Measurements from ENCODE around the gene PTPN23.

PTPN23 gene

GRCh38 chr3:47407896-47408838, 27.3 kb downstream of the PTPN23 start:
- Histone ChIP-seq H3K4me1 (ENCODE audit: control insufficient read depth, insufficient read depth, low read length) (no peaks in the 10 kb centered on the region), H3K9ac (ENCODE audit: low read depth, low read length) (no peak overlapping the region), H3K27me3 (ENCODE audit: control insufficient read depth, insufficient read depth, low read length) (no peaks in the 10 kb centered on the region), H3K36me3 (ENCODE audit: control insufficient read depth, insufficient read depth, low read length) (peaks cover 58% of the 10 kb centered on the region), H3K4me3 (ENCODE audit: low read depth, low read length) (no peak overlapping the region), H3K9me3 (ENCODE audit: control insufficient read depth, insufficient read depth, low read length) (no peaks in the 10 kb centered on the region)

DNA sequence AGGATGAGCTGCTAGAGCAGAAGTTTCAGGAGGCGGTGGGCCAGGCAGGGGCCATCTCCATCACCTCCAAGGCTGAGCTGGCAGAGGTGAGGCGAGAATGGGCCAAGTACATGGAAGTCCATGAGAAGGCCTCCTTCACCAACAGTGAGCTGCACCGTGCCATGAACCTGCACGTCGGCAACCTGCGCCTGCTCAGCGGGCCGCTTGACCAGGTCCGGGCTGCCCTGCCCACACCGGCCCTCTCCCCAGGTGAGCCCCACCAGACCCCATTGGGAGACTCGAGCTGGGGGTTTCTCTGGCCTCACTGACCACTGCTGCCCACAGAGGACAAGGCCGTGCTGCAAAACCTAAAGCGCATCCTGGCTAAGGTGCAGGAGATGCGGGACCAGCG, 28.0 kb downstream of the PTPN23 start:
- Histone ChIP-seq H3K27me3 (ENCODE audit: control insufficient read depth, insufficient read depth, low read length) (no peaks in the 10 kb centered on the region), H3K4me3 (ENCODE audit: low read depth, low read length) (no peak overlapping the region), H3K9me3 (ENCODE audit: control insufficient read depth, insufficient read depth, low read length) (no peaks in the 10 kb centered on the region), H3K9ac (ENCODE audit: low read depth, low read length) (no peak overlapping the region), H3K36me3 (ENCODE audit: control insufficient read depth, insufficient read depth, low read length) (peaks cover 64% of the 10 kb centered on the region), H3K4me1 (ENCODE audit: control insufficient read depth, insufficient read depth, low read length) (no peaks in the 10 kb centered on the region)

DNA sequence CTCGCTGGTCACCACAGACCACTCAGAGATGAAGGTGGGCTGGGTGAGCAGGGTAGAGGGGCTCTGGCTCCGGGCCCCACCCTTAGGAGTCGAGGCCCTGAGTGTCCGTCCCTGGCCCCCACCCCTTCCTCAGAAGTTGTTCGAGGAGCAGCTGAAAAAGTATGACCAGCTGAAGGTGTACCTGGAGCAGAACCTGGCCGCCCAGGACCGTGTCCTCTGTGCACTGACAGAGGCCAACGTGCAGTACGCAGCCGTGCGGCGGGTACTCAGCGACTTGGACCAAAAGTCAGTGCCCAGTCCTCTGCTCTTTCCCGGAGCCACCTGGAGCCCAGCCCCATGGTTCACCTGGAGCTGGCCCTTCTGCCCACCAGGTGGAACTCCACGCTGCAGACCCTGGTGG, 28.5 kb downstream of the PTPN23 start:
- H3K4me1 ChIP-seq (ENCODE audit: control insufficient read depth, insufficient read depth, low read length) = no peaks in the 10 kb centered on the region
- H3K4me3 ChIP-seq (ENCODE audit: low read depth, low read length) = no peak overlapping the region
- peaks cover 69% of the 10 kb centered on the region for H3K36me3 ChIP-seq (ENCODE audit: control insufficient read depth, insufficient read depth, low read length)

GRCh38 chr3:47409688-47410416, 29.0 kb downstream of the PTPN23 start:
- H3K9ac ChIP-seq (ENCODE audit: low read depth, low read length) = no peak overlapping the region
- no peaks in the 10 kb centered on the region for H3K4me1 ChIP-seq (ENCODE audit: control insufficient read depth, insufficient read depth, low read length)
- H3K27me3 ChIP-seq (ENCODE audit: control insufficient read depth, insufficient read depth, low read length) = no peaks in the 10 kb centered on the region
- H3K9me3 ChIP-seq (ENCODE audit: control insufficient read depth, insufficient read depth, low read length) = no peaks in the 10 kb centered on the region
- H3K4me3 ChIP-seq (ENCODE audit: low read depth, low read length) = no peak overlapping the region
- H3K36me3 ChIP-seq (ENCODE audit: control insufficient read depth, insufficient read depth, low read length) = peaks cover 74% of the 10 kb centered on the region

More for the DNA sequence above, 28.5 kb downstream of the PTPN23 start:
- H3K9me3 ChIP-seq (ENCODE audit: control insufficient read depth, insufficient read depth, low read length) = no peaks in the 10 kb centered on the region
- no peak overlapping the region for H3K9ac ChIP-seq (ENCODE audit: low read depth, low read length)
- H3K27me3 ChIP-seq (ENCODE audit: control insufficient read depth, insufficient read depth, low read length) = no peaks in the 10 kb centered on the region

DNA sequence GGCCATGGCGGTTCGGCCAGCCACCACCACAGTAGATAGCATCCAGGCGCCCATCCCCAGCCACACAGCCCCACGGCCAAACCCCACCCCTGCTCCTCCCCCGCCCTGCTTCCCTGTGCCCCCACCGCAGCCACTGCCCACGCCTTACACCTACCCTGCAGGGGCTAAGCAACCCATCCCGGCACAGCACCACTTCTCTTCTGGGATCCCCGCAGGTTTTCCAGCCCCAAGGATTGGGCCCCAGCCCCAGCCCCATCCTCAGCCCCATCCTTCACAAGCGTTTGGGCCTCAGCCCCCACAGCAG, 29.5 kb downstream of the PTPN23 start:
- Histone ChIP-seq H3K27me3 (ENCODE audit: control insufficient read depth, insufficient read depth, low read length) (no peaks in the 10 kb centered on the region), H3K4me3 (ENCODE audit: low read depth, low read length) (no peak overlapping the region), H3K9ac (ENCODE audit: low read depth, low read length) (no peak overlapping the region), H3K9me3 (ENCODE audit: control insufficient read depth, insufficient read depth, low read length) (no peaks in the 10 kb centered on the region), H3K36me3 (ENCODE audit: control insufficient read depth, insufficient read depth, low read length) (peaks cover 80% of the 10 kb centered on the region), H3K4me1 (ENCODE audit: control insufficient read depth, insufficient read depth, low read length) (no peaks in the 10 kb centered on the region)

DNA sequence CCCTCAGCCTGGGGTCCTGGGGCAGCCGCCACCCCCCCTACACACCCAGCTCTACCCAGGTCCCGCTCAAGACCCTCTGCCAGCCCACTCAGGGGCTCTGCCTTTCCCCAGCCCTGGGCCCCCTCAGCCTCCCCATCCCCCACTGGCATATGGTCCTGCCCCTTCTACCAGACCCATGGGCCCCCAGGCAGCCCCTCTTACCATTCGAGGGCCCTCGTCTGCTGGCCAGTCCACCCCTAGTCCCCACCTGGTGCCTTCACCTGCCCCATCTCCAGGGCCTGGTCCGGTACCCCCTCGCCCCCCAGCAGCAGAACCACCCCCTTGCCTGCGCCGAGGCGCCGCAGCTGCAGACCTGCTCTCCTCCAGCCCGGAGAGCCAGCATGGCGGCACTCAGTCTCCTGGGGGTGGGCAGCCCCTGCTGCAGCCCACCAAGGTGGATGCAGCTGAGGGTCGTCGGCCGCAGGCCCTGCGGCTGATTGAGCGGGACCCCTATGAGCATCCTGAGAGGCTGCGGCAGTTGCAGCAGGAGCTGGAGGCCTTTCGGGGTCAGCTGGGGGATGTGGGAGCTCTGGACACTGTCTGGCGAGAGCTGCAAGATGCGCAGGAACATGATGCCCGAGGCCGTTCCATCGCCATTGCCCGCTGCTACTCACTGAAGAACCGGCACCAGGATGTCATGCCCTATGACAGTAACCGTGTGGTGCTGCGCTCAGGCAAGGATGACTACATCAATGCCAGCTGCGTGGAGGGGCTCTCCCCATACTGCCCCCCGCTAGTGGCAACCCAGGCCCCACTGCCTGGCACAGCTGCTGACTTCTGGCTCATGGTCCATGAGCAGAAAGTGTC, 30.2 kb downstream of the PTPN23 start:
- Histone ChIP-seq H3K27me3 (ENCODE audit: control insufficient read depth, insufficient read depth, low read length) (no peaks in the 10 kb centered on the region), H3K4me1 (ENCODE audit: control insufficient read depth, insufficient read depth, low read length) (no peaks in the 10 kb centered on the region), H3K9ac (ENCODE audit: low read depth, low read length) (no peak overlapping the region), H3K9me3 (ENCODE audit: control insufficient read depth, insufficient read depth, low read length) (no peaks in the 10 kb centered on the region), H3K4me3 (ENCODE audit: low read depth, low read length) (no peak overlapping the region), H3K36me3 (ENCODE audit: control insufficient read depth, insufficient read depth, low read length) (peaks cover 82% of the 10 kb centered on the region)

- peaks cover 79% of the 10 kb centered on the region for H3K36me3 ChIP-seq (ENCODE audit: control insufficient read depth, insufficient read depth, low read length)
- no peaks in the 10 kb centered on the region for H3K27me3 ChIP-seq (ENCODE audit: control insufficient read depth, insufficient read depth, low read length)
- no peak overlapping the region for H3K9ac ChIP-seq (ENCODE audit: low read depth, low read length)
- H3K9me3 ChIP-seq (ENCODE audit: control insufficient read depth, insufficient read depth, low read length) = no peaks in the 10 kb centered on the region
- H3K4me1 ChIP-seq (ENCODE audit: control insufficient read depth, insufficient read depth, low read length) = no peaks in the 10 kb centered on the region
- H3K4me3 ChIP-seq (ENCODE audit: low read depth, low read length) = no peak overlapping the region
Measured at GRCh38 chr3:47411696-47412452, 31.1 kb downstream of the PTPN23 start.

GRCh38 chr3:47412453-47412756, 31.6 kb downstream of the PTPN23 start:
- Histone ChIP-seq H3K9ac (ENCODE audit: low read depth, low read length) (no peak overlapping the region), H3K27me3 (ENCODE audit: control insufficient read depth, insufficient read depth, low read length) (no peaks in the 10 kb centered on the region), H3K4me1 (ENCODE audit: control insufficient read depth, insufficient read depth, low read length) (no peaks in the 10 kb centered on the region), H3K4me3 (ENCODE audit: low read depth, low read length) (no peak overlapping the region), H3K9me3 (ENCODE audit: control insufficient read depth, insufficient read depth, low read length) (no peaks in the 10 kb centered on the region), H3K36me3 (ENCODE audit: control insufficient read depth, insufficient read depth, low read length) (peaks cover 79% of the 10 kb centered on the region)

DNA sequence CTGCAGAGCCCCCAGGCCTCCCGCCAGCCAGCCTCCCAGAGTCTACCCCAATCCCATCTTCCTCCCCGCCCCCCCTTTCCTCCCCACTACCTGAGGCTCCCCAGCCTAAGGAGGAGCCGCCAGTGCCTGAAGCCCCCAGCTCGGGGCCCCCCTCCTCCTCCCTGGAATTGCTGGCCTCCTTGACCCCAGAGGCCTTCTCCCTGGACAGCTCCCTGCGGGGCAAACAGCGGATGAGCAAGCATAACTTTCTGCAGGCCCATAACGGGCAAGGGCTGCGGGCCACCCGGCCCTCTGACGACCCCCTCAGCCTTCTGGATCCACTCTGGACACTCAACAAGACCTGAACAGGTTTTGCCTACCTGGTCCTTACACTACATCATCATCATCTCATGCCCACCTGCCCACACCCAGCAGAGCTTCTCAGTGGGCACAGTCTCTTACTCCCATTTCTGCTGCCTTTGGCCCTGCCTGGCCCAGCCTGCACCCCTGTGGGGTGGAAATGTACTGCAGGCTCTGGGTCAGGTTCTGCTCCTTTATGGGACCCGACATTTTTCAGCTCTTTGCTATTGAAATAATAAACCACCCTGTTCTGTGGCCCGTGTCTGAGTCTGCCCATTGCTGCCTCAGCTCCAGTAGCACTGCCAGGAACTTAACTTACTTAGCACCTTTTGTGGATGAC, 32.2 kb downstream of the PTPN23 start:
- H3K36me3 ChIP-seq (ENCODE audit: control insufficient read depth, insufficient read depth, low read length) = peaks cover 75% of the 10 kb centered on the region

GRCh38 chr3:47413751-47414150, 32.9 kb downstream of the PTPN23 start:
- Histone ChIP-seq H3K9me3 (ENCODE audit: control insufficient read depth, insufficient read depth, low read length) (no peaks in the 10 kb centered on the region), H3K27me3 (ENCODE audit: control insufficient read depth, insufficient read depth, low read length) (no peaks in the 10 kb centered on the region), H3K9ac (ENCODE audit: low read depth, low read length) (no peak overlapping the region), H3K4me3 (ENCODE audit: low read depth, low read length) (no peak overlapping the region), H3K36me3 (ENCODE audit: control insufficient read depth, insufficient read depth, low read length) (peaks cover 75% of the 10 kb centered on the region), H3K4me1 (ENCODE audit: control insufficient read depth, insufficient read depth, low read length) (no peaks in the 10 kb centered on the region)

More for the DNA sequence above, 32.2 kb downstream of the PTPN23 start:
- Histone ChIP-seq H3K27me3 (ENCODE audit: control insufficient read depth, insufficient read depth, low read length) (no peaks in the 10 kb centered on the region), H3K9me3 (ENCODE audit: control insufficient read depth, insufficient read depth, low read length) (no peaks in the 10 kb centered on the region), H3K4me1 (ENCODE audit: control insufficient read depth, insufficient read depth, low read length) (no peaks in the 10 kb centered on the region), H3K9ac (ENCODE audit: low read depth, low read length) (no peak overlapping the region), H3K4me3 (ENCODE audit: low read depth, low read length) (no peak overlapping the region)

GRCh38 chr3:47414161-47414564, 33.3 kb downstream of the PTPN23 start:
- Histone ChIP-seq H3K27me3 (ENCODE audit: control insufficient read depth, insufficient read depth, low read length) (no peaks in the 10 kb centered on the region), H3K36me3 (ENCODE audit: control insufficient read depth, insufficient read depth, low read length) (peaks cover 75% of the 10 kb centered on the region), H3K4me1 (ENCODE audit: control insufficient read depth, insufficient read depth, low read length) (no peaks in the 10 kb centered on the region), H3K4me3 (ENCODE audit: low read depth, low read length) (no peak overlapping the region), H3K9ac (ENCODE audit: low read depth, low read length) (no peak overlapping the region), H3K9me3 (ENCODE audit: control insufficient read depth, insufficient read depth, low read length) (no peaks in the 10 kb centered on the region)

Data from iPS-15b (cell line).